Smooth muscle cell (in vitro differentiated cells): ENCODE results near the gene SAE1. TPM values are rescaled to one million over a fixed set of nuclear protein-coding genes. Genes with fewer than 3 reads are reported as not detected.

ENCODE experiments used
- DNase-seq: peaks from one replicate; lab custom pipeline; 2025; ENCODE audit not compliant: unreplicated experiment; lab: John Stamatoyannopoulos, UW
- H2AFZ ChIP-seq: fragments of 200-600 bp; sonication (generic); 2 replicates; pipeline ENCODE4 v1.6.0; 2016; ENCODE audit warnings: antibody characterized with exemption, low read depth, mild to moderate bottlenecking
- H3F3A ChIP-seq: fragments of 200-600 bp; sonication (generic); 2 replicates; pipeline ENCODE4 v1.6.0; 2017; ENCODE audit warnings: antibody characterized with exemption, low read depth
- H3K27ac ChIP-seq: fragments of 200-600 bp; sonication (generic); 2 replicates; pipeline ENCODE4 v1.5.1; 2016; ENCODE audit warnings: low read depth, mild to moderate bottlenecking
- H3K27me3 ChIP-seq: fragments of 200-600 bp; sonication (generic); 2 replicates; pipeline ENCODE4 v1.6.1; 2016; ENCODE audit warnings: low read depth, mild to moderate bottlenecking
- H3K36me3 ChIP-seq: fragments of 200-600 bp; sonication (generic); 2 replicates; pipeline ENCODE4 v1.5.1; 2016; ENCODE audit warnings: low read depth
- H3K4me1 ChIP-seq: fragments of 200-600 bp; sonication (generic); 2 replicates; pipeline ENCODE4 v1.5.1; 2016; ENCODE audit warnings: low read depth
- H3K4me2 ChIP-seq: fragments of 200-600 bp; sonication (generic); 2 replicates; pipeline ENCODE4 v1.6.0; 2016; ENCODE audit warnings: mild to moderate bottlenecking
- H3K4me3 ChIP-seq: fragments of 200-600 bp; sonication (generic); 2 replicates; pipeline ENCODE4 v1.5.1; 2016; ENCODE audit warnings: mild to moderate bottlenecking
- H3K79me2 ChIP-seq: fragments of 200-600 bp; sonication (generic); 2 replicates; pipeline ENCODE4 v1.6.0; 2016; ENCODE audit warnings: low read depth, mild to moderate bottlenecking
- H3K9ac ChIP-seq: fragments of 200-600 bp; sonication (generic); 2 replicates; pipeline ENCODE4 v1.6.0; 2016; ENCODE audit warnings: low read depth
- H3K9me3 ChIP-seq: fragments of 200-600 bp; sonication (generic); replicated peaks from 2 replicates; pipeline ENCODE4 v1.5.1; 2016; ENCODE audit warnings: low read depth
- H4K20me1 ChIP-seq: fragments of 200-600 bp; sonication (generic); 2 replicates; pipeline ENCODE4 v1.6.0; 2016; ENCODE audit warnings: low read depth
- CTCF ChIP-seq: fragments of 200-600 bp; sonication (generic); IDR thresholded peaks from 2 replicates; pipeline ENCODE4 v1.5.1; 2017; ENCODE audit warnings: borderline replicate concordance, mild to moderate bottlenecking, antibody characterized with exemption; ENCODE audit not compliant: insufficient read depth, poor library complexity, severe bottlenecking
- WGBS: methylation state at CpG from one replicate; pipeline ENCODE4 v1.1.7; 2016; ENCODE audit warnings: low lambda C conversion rate; 5-methylcytosine and 5-hydroxymethylcytosine counted together
- polyA plus RNA-seq: library from polyadenylated mRNA; unstranded; fragments of >200 nt; fragmentation: Nextera tagmentation; extraction: Ambion mirVana; gene quantifications from 2 replicates; pipeline ENCODE4 v1.2.1, GENCODE V29; 2016
- total RNA-seq: library from RNA; depleted of rRNA; stranded (reverse); fragments of >200 nt; gene quantifications from 2 replicates; pipeline ENCODE4 v1.2.3, GENCODE V29; 2014

Gene SAE1
- total and polyA plus RNA-seq, 2 experiments from 2014 or later = 65.9 to 89.4 TPM

GRCh38 chr19:47240996-47241918, 110.6 kb downstream of the SAE1 start:
- Histone ChIP-seq H3K4me2 (peak overlapping the region; percentile 73), H2AFZ (no peak overlapping the region), H3K4me3 (no peak overlapping the region), H3K27ac (peak overlapping the region; percentile 31), H3K36me3 (no peaks in the 10 kb centered on the region), H4K20me1 (no peaks in the 10 kb centered on the region), H3F3A (peaks cover 15% of the 10 kb centered on the region), H3K9ac (peak overlapping the region; percentile 21), H3K27me3 (no peaks in the 10 kb centered on the region), H3K79me2 (no peaks in the 10 kb centered on the region), H3K4me1 (peaks cover 5% of the 10 kb centered on the region), H3K9me3 (no peaks in the 10 kb centered on the region)
- DNase-seq = peak; percentile 59
- no peak for TF ChIP-seq CTCF
- 25% methylated on average over 15 of the region's 27 CpGs for WGBS

GRCh38 chr19:47241919-47242577, 111.4 kb downstream of the SAE1 start:
- peaks cover 5% of the 10 kb centered on the region for H3K4me1 ChIP-seq
- no peaks in the 10 kb centered on the region for H4K20me1 ChIP-seq
- H3F3A ChIP-seq = peaks cover 15% of the 10 kb centered on the region
- TF ChIP-seq CTCF = no peak
- H3K79me2 ChIP-seq = no peaks in the 10 kb centered on the region
- H3K4me3 ChIP-seq = no peak overlapping the region
- H3K9me3 ChIP-seq = no peaks in the 10 kb centered on the region
- H3K36me3 ChIP-seq = no peaks in the 10 kb centered on the region
- no peak overlapping the region for H3K4me2 ChIP-seq
- no peaks in the 10 kb centered on the region for H3K27me3 ChIP-seq
- no peak overlapping the region for H3K9ac ChIP-seq
- no peak for DNase-seq
- H2AFZ ChIP-seq = no peak overlapping the region
- peak overlapping the region; percentile 77 for H3K27ac ChIP-seq
- 93% methylated on average over 7 of the region's 7 CpGs for WGBS

DNA sequence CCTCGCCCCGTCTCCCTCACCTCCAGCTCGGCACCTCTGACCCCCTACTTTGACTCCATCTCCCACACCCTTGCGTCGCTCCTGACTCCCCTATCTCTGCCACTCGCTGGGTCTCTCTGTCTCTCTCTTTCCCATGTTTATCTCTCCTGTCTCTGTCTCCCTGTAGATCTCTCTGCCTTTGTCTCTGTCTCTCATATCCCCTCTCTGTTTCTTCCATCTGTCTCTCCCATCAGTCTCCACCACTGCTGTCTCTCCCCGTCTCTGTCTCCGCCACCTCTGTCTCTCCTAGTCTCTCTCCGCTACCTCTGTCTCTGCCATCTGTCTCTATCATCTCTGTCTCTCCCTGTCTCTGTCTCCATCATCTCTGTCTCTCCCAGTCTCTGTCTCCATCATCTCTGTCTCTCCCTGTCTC, 112.7 kb downstream of the SAE1 start:
- Histone ChIP-seq H3K4me2 (peak overlapping the region; percentile 53), H3K4me3 (peak overlapping the region; percentile 37), H2AFZ (no peak overlapping the region), H4K20me1 (no peaks in the 10 kb centered on the region), H3K4me1 (peaks cover 5% of the 10 kb centered on the region), H3K79me2 (no peaks in the 10 kb centered on the region), H3K27me3 (no peaks in the 10 kb centered on the region), H3K9ac (peak overlapping the region; percentile 74), H3F3A (peaks cover 15% of the 10 kb centered on the region), H3K36me3 (no peaks in the 10 kb centered on the region), H3K9me3 (no peaks in the 10 kb centered on the region), H3K27ac (peak overlapping the region; percentile 84)
- no peak for TF ChIP-seq CTCF
- WGBS = 18% methylated on average over 7 of the region's 9 CpGs
- DNase-seq = no peak
